ENCODE measurements around the gene SLMAP.
"Not testable (repeated sequence)": the region's sequence is repeated elsewhere in the genome, so short reads cannot be mapped to it uniquely, and the experiment has no call there.

The SLMAP gene

DNA sequence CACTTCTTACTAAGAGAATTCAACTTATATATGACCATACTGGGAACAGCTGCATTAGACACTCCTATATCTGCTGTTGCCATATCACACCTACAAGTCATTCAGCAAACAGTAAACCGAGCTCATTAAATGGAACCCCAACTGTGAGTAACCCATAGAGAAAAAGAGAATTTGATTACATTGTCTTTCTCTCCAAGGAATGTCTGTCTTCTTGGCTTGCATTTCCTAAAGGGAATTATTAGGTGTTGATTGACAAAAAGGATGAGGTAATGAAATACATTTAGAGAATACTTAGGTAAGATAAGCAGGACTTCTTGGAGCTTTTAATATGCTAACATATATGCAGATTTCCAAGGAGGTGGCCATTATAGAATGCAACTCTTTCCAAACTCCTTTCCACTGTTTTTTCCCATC lies 76.8 kb downstream of the SLMAP start:
- no peak for DNase-seq

GRCh38 chr3:57833763-57834162 lies 77.7 kb downstream of the SLMAP start:
- DNase-seq = no peak

DNA sequence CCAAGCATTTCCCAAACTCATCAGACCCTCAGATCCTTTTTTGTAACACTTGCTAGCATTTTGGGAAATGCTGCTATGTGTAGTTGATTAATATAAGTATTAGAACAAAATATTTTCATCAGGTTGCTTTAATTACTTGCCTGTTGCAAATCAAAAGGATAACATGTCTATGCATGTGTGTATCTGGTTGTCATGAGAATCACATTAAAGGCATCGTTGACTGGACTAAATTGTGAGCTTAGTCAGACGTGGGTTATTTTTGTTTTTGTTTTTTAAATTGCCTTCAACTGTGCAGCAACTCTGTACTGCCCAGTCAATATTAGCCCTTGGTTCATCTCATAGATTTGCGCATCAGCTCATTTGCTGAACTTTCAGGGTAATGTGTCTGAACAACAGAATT lies 81.6 kb downstream of the SLMAP start:
- no peak for DNase-seq

- DNase-seq = no peak
Observed at GRCh38 chr3:57838627-57839026, 82.5 kb downstream of the SLMAP start.

DNA sequence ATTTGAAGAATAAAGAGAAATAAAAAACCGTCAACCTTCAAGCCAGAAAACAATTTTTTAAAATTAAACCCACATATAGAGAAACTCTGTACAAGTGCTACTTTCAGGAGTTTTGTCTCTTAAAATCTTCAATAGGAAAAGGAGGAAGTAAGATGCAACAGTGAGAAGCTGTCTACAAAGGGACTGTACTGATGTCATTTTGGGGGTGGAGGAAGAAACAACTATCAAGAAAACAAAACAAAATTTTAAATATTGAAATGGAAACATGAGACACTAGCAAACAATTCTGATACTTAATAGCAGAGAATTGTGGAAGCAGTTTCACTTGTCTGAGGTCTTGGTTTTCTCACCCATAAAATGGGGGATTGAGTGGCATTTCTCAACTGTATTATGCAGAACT lies 84.4 kb downstream of the SLMAP start:
- no peak for DNase-seq

DNA sequence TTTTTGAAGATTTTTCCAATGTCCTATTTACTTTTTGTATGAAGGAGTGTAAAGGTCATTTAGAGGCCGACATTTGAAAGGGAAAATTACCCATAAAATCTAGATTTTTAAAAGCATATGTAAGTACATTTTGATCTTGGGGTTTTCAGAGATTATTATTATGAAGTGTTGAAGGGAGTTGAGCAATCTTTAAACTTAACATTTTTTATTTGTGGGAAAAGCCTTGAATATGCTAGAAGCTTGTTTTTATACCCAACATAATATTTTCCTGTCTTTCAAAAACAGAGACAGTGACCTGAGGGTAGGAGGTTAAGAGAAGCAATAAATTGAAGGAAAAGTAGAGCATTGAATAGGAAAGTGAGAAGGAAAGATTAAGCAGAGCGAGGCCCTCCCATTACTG lies 85.7 kb downstream of the SLMAP start:
- DNase-seq = no peak

DNA sequence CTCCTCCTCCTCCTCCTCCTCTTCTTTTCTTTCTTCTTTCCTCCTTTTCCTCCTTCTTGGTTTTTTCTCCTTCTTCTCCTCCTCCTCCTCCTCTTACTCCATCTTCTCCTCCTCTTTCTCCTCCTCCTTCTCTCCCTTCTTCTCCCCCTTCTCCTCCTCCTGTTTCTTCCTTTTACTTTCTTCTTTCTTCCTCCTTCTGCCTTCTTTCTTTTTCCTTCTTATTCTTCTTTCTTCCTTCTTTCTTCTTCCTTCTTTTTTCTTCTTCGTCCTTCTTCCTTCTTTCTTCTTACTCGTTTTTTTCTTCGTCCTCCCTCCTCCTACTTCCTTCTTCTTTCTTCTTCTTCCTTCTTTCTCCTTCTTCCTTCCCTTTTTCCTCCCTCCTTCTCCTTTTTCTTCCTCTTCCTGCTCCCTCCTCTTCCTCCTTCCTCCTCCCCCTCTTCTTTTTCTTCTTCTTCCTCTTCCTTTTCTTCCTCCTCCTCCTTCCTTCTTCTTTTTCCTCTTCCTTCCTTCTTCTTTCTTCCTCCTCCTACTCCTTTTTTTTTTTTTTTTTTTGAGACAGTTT lies 92.1 kb downstream of the SLMAP start:
- DNase-seq = no peak

- no peak for DNase-seq
Observed at GRCh38 chr3:57851304-57851703, 95.2 kb downstream of the SLMAP start.

DNA sequence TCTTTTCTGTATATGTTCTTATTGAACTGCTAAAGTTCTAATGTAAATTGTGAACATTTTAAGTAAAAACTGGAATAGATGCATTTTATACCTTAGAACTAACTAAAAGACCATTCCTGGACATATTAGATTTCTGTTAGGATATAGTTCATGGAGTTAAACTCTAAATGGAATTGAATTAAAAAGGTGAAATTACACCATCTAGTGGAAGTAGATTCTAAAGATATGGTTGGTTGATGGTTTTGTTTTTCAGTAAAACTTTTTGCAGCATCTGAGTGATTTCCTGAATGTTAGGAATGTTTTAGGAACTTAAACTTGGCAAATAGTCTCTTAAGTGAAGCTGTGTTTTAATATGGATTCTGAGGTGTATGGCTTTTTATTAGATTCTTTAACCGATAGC lies 96.8 kb downstream of the SLMAP start:
- DNase-seq = no peak

GRCh38 chr3:57855281-57855680 lies 99.2 kb downstream of the SLMAP start:
- no peak for DNase-seq

DNA sequence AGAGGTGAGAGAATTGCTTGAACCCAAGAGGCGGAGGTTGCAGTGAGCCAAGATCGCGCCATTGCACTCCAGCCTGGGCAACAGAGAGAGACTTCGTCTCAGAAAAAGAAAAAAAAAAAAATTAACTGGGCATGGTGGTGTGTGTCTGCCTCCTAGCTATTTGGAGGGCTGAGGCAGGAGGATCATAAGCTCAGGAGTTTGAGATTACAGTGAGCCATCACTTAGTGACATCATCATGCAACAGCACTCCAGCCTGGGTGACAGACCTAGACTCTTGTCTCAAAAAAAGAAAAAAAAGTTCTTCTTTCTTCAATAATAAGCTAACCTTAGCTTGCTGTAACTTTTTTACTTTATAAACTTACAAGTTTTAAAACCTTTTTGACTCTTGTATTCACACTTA lies 99.8 kb downstream of the SLMAP start:
- DNase-seq = no peak

- no peak for DNase-seq
Observed at GRCh38 chr3:57856675-57857074, 100.6 kb downstream of the SLMAP start.

- no peak for DNase-seq
Observed at GRCh38 chr3:57862894-57863293, 106.8 kb downstream of the SLMAP start.

DNA sequence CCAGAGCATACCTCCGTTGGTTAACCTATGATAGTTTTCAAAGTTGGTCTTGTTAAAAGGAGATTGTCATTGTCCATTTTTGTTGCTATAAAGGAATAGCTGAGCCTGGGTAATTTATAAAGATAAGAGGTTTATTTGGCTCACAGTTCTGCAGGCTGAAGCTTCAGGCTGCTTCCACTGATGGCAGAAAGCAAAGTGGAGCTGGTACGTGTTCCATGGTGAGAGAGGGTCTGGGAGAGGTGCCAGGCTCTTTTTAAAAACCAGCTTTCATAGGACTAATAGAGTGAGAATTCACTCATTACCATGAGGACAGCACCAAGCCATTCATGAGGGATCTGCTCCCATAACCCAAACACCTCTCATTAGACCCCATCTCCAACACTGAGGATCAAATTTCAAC lies 107.3 kb downstream of the SLMAP start:
- DNase-seq = no peak

- no peak for DNase-seq
Observed at GRCh38 chr3:57864853-57865252, 108.7 kb downstream of the SLMAP start.

DNA sequence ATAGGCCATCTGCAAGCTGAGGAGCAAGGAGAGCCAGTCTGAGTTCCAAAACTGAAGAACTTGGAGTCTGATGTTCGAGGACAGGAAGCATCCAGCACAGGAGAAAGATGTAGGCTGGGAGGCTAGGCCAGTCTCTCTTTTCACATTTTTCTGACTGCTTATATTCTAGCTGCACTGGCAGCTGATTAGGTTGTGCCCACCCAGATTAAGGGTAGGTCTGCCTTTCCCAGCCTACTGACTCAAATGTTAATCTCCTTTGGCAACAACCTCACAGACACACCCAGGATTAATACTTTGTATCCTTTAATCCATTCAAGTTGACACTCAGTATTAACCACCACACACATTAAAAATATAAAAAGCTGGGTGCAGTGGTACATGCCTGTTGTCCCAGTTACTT lies 113.0 kb downstream of the SLMAP start:
- not testable (repeated sequence) for DNase-seq

- no peak for DNase-seq
Observed at GRCh38 chr3:57872606-57873005, 116.5 kb downstream of the SLMAP start.

- no peak for DNase-seq
Observed at GRCh38 chr3:57876632-57877031, 120.5 kb downstream of the SLMAP start.

DNA sequence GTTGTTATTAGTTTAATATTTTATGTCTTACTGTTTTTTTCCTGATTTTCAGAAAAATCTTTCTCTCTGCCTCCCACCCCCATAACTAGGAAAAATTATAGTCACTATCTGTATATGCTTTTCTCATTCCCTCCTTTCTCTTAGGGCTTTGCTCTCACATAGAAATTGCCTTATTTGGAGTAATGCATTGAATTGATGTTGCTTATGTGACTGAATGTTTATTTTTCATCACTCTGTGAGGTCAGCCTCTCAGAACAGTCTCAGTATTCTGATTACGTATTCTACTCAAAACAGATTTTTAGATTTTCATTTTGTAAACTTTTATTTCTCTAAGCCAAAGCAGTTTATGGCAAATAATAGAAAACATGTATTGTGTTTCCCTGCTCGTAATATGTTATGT lies 121.0 kb downstream of the SLMAP start:
- DNase-seq = no peak

- not testable (repeated sequence) for DNase-seq
Observed at GRCh38 chr3:57884436-57884835, 128.3 kb downstream of the SLMAP start.

- DNase-seq = no peak
Observed at GRCh38 chr3:57889807-57890206, 133.7 kb downstream of the SLMAP start.

DNA sequence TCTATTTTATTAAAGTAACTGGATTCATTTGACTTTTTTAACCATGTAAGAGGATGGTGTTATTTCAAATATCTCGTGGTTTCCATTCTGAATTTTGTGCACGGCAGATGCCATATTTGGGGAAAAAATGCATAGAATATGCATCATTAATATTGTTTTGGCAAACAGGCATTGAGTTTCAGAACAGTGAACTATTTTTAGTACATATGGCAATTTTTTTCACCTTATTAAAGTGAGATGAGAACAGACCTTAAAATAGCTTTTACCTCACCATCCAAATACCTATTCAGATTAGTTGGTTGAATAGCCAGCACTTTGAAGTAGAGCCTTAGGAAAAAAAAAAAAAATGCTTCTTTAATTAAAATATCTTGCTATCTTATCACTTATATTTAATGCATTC lies 134.8 kb downstream of the SLMAP start:
- DNase-seq = no peak

GRCh38 chr3:57892423-57892822 lies 136.3 kb downstream of the SLMAP start:
- DNase-seq = no peak

DNA sequence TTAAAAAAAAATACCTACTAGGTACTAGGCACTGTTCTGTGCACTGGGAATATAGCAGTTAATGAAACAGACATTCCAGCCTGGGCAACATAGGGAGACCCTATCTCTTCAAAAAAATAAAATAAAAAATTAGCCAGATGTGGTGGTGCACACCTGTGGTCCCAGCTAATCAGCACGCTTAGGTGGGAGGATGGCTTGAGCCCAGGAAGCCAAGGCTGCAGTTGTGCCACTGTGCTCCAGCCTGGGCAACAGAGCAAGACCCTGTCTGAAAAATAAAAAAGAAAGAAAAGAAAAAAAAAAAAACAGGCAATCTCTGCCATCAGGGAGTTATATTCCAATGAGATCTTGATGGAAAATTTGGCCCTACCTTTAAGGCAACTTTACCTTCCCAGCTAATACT lies 137.0 kb downstream of the SLMAP start:
- no peak for DNase-seq

- DNase-seq = no peak
Observed at GRCh38 chr3:57893668-57894067, 137.6 kb downstream of the SLMAP start.

GRCh38 chr3:57896031-57896430 lies 139.9 kb downstream of the SLMAP start:
- no peak for DNase-seq
